T1000 (cell line): ENCODE measurements around the gene ASB13.

Experiments used
- DNase-seq: peaks from one replicate; lab custom pipeline; 2025; ENCODE audit warnings: mixed read lengths; lab: John Stamatoyannopoulos, UW

ASB13 gene

DNA sequence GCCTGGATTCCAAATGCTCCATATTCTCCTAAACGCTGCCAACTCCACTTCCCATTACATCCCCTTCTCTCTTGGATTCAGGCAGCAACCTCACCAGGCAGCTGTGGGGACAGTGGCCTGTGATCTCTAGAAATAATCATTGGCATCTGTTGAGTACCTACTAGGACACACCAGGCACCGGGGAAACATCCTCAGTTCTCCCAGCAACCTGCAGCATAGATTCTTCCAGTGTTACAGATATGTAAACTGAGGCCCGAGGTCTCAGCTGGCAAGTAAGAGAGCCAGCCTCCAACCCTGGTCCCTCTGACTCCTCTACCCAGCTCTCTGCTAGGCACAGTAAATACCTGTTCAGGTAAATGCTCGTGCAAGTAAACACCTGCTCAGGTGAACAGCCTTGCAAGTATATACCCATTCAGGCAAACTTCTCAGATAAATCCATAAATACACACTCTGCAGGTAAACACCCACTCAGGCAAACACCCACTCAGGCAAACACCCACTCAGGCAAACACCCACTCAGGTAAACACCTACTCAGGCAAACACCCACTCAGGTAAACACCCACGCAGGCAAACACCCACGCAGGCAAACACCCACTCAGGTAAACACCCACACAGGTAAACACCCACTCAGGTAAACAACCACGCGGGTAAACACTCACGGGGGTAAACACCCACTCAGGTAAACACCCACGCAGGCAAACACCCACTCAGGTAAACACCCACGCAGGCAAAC is 18.7 kb downstream of the ASB13 start:
- no peak for DNase-seq

DNA sequence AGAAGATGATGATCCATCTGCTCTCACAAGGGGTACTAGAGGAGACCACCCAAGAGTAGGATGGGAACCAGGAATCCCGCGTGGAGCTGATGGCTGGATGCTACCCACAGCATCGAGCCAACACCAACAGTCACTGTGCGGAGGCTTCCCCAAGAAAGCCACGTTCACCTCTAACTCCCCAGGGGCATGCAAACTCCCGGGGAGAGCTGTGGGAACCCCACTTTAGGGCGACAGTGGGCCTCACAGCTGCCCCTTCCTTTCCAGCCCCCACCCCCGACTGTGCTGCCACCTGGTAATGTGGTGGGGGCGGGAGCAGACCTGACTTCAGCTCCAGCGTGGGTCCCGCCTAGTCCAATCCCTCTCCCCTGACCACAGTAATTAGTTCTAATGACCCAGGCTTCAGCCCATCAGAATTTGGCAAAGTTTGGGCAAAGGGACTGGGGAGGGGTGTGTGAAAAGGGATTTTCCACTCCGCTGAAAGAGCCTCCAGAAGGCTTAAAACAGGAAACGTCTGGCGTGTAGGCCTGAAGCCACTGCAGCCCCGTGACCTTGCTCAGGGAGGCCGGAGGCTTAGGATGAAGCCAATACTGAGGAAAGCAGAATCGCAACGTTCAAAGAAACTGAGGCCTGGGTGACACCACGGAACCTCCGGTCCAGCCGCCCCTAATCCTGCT is 20.3 kb downstream of the ASB13 start:
- DNase-seq: no peak

GRCh38 chr10:5645375-5645774 is 21.0 kb downstream of the ASB13 start:
- no peak for DNase-seq

DNA sequence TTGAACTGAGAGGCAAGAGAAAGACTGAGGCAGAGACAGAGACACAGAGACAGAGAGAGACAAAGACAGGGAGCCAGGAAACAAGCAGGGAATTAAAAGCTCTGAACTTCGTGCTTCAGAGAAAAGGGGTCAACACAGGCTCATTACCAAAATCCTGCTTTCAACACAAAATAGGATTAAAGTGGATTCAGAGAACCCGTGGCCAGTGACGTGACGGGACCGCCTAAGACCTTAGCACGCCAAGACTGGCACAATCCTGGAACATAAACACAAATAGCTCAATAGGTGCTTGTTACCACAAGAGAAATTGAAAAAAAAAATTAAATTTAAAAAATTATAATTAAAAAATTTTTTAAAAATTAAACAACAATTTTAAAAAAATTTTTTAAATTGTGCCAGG is 21.5 kb downstream of the ASB13 start:
- DNase-seq: no peak

GRCh38 chr10:5643346-5644067 is 22.9 kb downstream of the ASB13 start:
- no peak for DNase-seq

- DNase-seq: no peak
Observed at GRCh38 chr10:5641501-5641900, 24.9 kb downstream of the ASB13 start.

- DNase-seq: no peak
Observed at GRCh38 chr10:5640501-5640900, 25.9 kb downstream of the ASB13 start.

DNA sequence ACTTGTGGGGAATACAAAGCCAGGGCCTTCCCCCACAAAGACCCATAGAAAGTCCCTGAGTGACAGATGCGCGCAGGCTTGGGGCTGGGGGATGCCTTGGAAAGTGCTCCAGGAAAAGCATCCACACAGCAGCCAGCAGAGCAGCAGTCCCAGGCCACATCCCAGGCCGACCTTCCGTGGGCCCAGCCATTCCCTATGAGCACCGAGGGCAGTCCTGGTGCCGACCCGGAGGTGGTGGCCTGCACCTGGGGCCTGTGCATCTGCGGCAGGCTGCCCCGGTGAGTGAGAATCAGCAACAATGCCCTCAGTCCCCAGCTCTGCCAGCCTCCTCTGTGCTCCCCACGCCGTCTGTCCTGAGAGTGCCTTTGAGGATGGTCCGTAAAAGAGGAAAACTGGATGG is 26.4 kb downstream of the ASB13 start:
- no peak for DNase-seq

- DNase-seq: no peak
Observed at GRCh38 chr10:5639066-5639465, 27.3 kb downstream of the ASB13 start.

- no peak for DNase-seq
Observed at GRCh38 chr10:5638494-5638893, 27.9 kb downstream of the ASB13 start.

- no peak for DNase-seq
Observed at GRCh38 chr10:5634918-5635317, 31.5 kb downstream of the ASB13 start.

GRCh38 chr10:5633166-5633749 is 33.1 kb downstream of the ASB13 start:
- DNase-seq: no peak

DNA sequence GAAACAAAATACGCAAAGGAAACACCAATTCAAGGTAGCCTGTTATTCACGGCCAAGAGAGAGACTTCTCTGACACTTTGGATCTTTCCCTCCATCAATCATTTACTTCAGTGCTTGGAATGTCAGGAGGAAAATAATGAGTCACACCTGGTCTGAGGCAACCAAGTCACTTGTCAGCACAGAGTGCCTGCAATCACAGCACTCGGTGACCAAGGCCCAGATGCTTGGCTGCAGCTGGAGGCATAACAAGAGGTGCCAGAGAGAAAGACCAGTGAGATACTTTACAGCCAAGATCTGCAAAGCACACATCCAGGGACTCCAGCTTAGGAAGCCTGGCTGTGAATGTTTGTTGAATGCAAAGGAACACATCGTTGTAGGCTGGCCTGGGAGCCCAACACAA is 33.9 kb downstream of the ASB13 start:
- DNase-seq: no peak

- DNase-seq: no peak
Observed at GRCh38 chr10:5631936-5632335, 34.5 kb downstream of the ASB13 start.

GRCh38 chr10:5630112-5630436 is 36.3 kb downstream of the ASB13 start:
- DNase-seq: no peak

DNA sequence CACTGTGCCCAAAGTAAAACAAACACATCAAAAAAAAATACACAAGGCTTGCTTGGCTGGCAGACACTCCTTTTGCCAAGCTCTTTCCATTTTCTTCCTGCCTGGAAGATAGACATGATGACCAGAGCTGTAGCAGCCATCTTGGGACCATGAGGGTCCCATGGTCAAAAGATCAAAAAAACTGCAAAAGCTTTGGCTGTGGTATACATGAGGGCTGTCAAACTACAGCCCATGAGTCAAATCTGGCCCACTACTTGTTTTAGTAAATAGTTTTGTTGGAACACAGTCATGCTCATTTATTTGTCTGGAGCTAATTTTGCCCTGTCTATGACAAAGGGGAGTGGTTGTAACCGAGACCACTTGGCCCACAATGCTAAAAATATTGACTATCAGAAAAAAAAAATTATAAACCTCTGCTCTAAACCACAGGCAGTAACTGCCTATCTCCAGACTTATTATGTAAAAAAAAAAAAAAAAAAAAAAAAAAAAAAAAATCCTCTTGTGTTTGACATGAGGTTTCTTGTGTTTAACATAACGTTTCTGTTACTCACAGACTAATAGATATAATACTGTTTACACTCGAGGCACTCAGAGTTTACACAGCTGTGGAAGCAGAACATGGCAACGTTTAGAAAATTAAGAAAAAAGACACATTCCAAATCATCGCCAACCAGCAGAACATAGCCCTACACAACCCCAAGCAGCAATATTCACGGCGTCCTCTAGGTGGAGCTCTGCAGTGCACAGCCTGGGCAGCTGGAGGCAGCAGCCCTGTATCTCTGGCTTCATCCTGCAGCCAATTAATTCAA is 36.9 kb downstream of the ASB13 start:
- DNase-seq: no peak

DNA sequence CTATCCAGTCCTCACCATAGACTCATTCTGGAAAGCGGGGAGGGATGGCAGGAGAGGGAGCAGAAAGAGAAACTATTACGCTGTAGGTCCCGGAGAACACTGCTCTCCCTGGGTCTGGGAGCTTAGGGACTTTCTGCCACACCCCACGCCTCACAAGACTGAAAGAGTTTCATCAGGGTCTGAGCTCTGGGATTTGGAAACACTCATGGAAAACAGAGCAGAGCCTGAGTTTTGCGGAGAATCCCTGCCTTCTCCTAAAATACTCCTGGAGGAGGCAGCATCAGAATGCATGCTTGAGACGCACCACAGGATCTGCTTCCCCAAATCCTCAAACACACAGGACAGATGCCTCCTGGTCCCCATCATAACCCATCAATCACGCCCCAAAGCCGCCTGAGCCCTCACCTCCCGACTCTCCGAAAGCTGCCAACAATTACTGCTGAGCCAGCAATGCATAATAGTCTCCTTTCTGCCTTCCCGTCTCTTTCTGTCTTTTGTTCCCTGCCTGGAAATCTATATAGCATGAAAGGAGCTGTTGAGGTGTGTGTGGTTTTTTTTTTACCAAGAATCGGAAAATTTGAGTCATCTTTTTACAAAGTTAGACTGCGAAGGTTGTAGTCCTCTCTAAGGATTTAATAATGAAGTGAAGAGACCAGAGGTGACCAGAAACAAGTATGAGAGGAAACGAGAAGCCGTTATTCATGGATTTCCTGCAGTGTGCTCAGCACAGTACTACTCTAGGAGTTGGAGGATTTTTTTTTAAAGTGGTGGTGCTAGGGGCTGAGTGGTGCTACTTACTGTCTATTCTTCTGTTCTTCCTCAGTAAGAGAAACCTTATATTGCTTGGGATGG is 37.7 kb downstream of the ASB13 start:
- DNase-seq: no peak

DNA sequence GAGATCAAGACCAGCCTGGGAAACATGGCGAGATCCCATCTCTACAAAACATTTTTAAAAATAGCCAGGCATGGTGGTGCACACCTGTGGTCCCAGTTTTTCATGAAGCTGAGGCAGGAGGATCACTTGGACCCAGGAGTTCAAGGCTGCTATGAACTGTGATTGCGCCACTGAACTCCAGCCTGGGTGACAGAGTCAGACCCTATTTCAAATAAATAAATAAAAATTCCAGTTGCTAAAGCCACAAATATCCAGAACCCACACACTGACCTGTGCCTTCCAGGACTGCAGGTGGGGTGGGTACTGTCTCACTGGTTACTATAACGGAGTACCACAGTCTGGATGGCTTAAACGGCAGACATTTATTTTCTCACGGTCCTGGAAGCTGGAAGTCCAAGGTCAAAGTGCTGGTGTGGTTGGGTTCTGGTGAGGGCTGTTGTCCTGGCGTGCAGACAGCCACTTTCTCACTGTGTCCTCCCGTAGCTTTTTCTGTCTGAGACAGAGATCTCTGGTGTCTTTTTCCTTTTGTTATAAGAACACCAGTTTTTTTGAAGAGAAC is 38.8 kb downstream of the ASB13 start:
- DNase-seq: no peak

DNA sequence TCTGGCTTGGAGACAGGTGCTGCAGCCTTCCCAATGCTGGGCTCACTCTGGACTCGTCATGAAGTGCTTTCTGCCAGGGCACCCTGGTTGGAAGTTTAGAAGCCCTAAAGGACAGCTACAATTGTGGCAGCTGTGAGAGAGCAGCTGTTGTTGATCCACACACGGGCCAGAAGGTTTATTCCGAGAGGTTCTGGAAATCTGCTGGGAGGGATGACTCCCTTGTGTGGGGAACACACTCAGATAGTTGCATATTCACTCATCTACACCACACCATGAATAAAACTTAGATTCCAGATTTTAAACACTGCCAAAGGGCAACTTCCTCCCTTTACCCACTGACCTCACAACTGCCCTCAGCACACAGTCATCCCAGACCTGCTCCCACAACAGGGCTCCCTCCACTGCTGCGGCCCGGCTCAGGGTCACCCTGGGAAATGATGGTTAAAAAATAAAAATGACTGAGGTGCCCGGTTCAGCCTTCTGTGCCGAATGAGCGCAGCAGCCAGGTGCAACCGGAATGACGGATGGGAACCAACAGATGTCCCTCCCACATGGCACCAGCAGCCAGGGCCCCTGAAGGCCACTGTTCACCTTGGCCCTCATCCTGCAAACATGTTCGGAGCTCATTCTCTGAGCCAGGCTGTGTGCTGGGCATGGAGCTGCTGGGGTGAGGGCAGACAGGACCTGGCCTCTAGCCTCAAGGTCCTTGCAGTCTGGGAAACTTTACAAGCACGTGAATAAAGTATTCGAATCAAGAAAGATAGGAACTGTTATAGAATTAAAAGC is 40.2 kb downstream of the ASB13 start:
- DNase-seq: no peak

- DNase-seq: no peak
Observed at GRCh38 chr10:5624701-5625100, 41.7 kb downstream of the ASB13 start.
